H1 (cell line): ENCODE measurements around the gene BICDL1. TPM values are rescaled to one million over a fixed set of nuclear protein-coding genes. Genes with fewer than 3 reads are reported as not detected.

Source experiments
- CBX8 ChIP-seq: fragments of 300-800, 300-1000 bp; sonication (generic); IDR thresholded peaks from 2 replicates; pipeline ENCODE4 v1.7.1; 2016; ENCODE audit warnings: low read depth, low read length, borderline replicate concordance
- CHD7 ChIP-seq: fragments of 300-600 bp; sonication (generic); IDR thresholded peaks from 2 replicates; pipeline ENCODE4 v1.7.1; 2012; ENCODE audit warnings: low read length, moderate library complexity, mild to moderate bottlenecking, inconsistent platforms; ENCODE audit not compliant: insufficient replicate concordance
- HDAC2 ChIP-seq, 2 experiments: fragments of 300-600 bp in 1 of 2; sonication (generic) in 1 of 2; IDR thresholded peaks; 2 replicates each; pipeline ENCODE4 v1.6.1; 2011 to 2012; ENCODE audit warnings: low read depth in 2 of 2, low read length in 2 of 2, mild to moderate bottlenecking in 2 of 2, moderate library complexity in 2 of 2, borderline replicate concordance in 1 of 2, inconsistent platforms in 1 of 2
- NANOG ChIP-seq: IDR thresholded peaks from 2 replicates; pipeline ENCODE4 v1.6.1; 2011; ENCODE audit warnings: low read length, low read depth, mild to moderate bottlenecking, inconsistent platforms; ENCODE audit not compliant: insufficient read depth, poor library complexity, severe bottlenecking
- POLR2A ChIP-seq, 2 experiments: IDR thresholded peaks; 1 replicate in 1 of 2; 2 replicates in 1 of 2; pipeline ENCODE4 v1.6.1; 2011; ENCODE audit warnings: low read depth in 2 of 2, low read length in 2 of 2, mild to moderate bottlenecking in 2 of 2; ENCODE audit errors: control extremely low read depth in 1 of 2
- RBBP5 ChIP-seq: IDR thresholded peaks from 2 replicates; pipeline ENCODE4 v1.7.1; 2012; ENCODE audit warnings: low read depth, mild to moderate bottlenecking, inconsistent platforms, low read length, moderate library complexity, borderline replicate concordance
- RFX5 ChIP-seq: IDR thresholded peaks from 2 replicates; pipeline ENCODE4 v1.6.1; 2011; ENCODE audit warnings: low read depth, low read length, improper control_type of control experiment, borderline replicate concordance
- polyA plus RNA-seq, 7 experiments: library from polyadenylated mRNA; depleted of rRNA in 3 of 7; stranded (reverse) in 5 of 7; unstranded in 2 of 7; fragments of >200 nt in 5 of 7; fragments of 200-250 nt in 2 of 7; gene quantifications; 1 replicate in 5 of 7; 2 replicates in 1 of 7; 4 replicates in 1 of 7; pipeline versions ENCODE4 v1.2.1 to v1.2.3, GENCODE V29; 2011 to 2013; ENCODE audit warnings: missing spikeins in 2 of 7, mixed read lengths in 2 of 7
- total RNA-seq: library from RNA; stranded (reverse); fragmentation: NEBNext Ultra II Directional; extraction: Animal tissue kit (Norgen Biotek cat#: 25700); gene quantifications from 2 replicates; pipeline ENCODE4 v1.2.1, GENCODE V29; 2021
- TF ChIP-seq, protein P1 (sequence below): IDR thresholded peaks from 2 replicates; pipeline ENCODE4 v1.6.1; 2012; ENCODE audit warnings: low read length, inconsistent platforms

BICDL1 gene
- total and polyA plus RNA-seq, 2 of the 8 experiments (the other 6 are each of a cell fraction or from before 2014, with no cell fraction given) = 17.2 to 25.9 TPM

GRCh38 chr12:120095736-120096135, 106.7 kb downstream of the BICDL1 start (continued):
- TF ChIP-seq CHD7 = no peak
- no peak for TF ChIP-seq CBX8
- no peak for TF ChIP-seq RFX5
- no peak for TF ChIP-seq NANOG
- TF ChIP-seq, protein P1, sequence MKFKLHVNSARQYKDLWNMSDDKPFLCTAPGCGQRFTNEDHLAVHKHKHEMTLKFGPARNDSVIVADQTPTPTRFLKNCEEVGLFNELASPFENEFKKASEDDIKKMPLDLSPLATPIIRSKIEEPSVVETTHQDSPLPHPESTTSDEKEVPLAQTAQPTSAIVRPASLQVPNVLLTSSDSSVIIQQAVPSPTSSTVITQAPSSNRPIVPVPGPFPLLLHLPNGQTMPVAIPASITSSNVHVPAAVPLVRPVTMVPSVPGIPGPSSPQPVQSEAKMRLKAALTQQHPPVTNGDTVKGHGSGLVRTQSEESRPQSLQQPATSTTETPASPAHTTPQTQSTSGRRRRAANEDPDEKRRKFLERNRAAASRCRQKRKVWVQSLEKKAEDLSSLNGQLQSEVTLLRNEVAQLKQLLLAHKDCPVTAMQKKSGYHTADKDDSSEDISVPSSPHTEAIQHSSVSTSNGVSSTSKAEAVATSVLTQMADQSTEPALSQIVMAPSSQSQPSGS = no peak
- no peak for TF ChIP-seq HDAC2 (IDR thresholded peaks at IDR 0.05; ENCODE audit: borderline replicate concordance in 1 of 2, low read depth in 2 of 2, low read length in 2 of 2)
- TF ChIP-seq RBBP5 = no peak
- TF ChIP-seq POLR2A (IDR thresholded peaks at IDR 0.05; ENCODE audit: control extremely low read depth in 1 of 2, low read depth in 2 of 2, low read length in 2 of 2) = no peak
